GM21528 (cell line): ENCODE measurements around the gene OR8D4.
A peak's percentile ranks its signal among the peaks of the same experiment; 100 is the strongest.
"Not testable (repeated sequence)": the region's sequence is repeated elsewhere in the genome, so short reads cannot be mapped to it uniquely, and the experiment has no call there.

Source experiments
- ATAC-seq: cut with Tn5 transposase; IDR thresholded peaks from one replicate; pipeline ENCODE4 v1.9.1; 2021; ENCODE audit warnings: mild to moderate bottlenecking, moderate library complexity; ENCODE audit not compliant: unreplicated experiment, low FRiP score

Gene OR8D4

DNA sequence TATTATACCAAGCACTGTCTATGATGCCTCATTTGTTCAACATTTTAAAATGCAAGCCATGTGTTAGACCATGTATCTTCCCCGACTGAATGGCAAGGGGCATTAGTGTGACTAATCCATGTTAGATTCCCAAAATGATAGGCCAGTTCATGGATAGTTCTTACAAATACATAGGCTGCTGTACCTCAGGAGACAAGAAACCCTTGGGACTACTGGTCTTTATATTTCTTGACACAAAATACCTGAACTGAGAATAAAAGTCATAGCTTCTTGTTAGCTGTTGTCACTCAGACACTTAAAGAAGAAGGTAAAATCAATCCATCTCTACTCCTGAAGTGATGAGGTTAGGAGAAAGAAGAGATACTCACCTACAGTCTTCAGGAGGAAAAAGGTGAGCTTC is at the start of gene OR8D4:
Gene OR8D4 (plus strand): TSS at position 301 of the 400 bp plus-strand sequence. CDS start 4,265 bp downstream, outside the sequence.
- no peak for ATAC-seq

DNA sequence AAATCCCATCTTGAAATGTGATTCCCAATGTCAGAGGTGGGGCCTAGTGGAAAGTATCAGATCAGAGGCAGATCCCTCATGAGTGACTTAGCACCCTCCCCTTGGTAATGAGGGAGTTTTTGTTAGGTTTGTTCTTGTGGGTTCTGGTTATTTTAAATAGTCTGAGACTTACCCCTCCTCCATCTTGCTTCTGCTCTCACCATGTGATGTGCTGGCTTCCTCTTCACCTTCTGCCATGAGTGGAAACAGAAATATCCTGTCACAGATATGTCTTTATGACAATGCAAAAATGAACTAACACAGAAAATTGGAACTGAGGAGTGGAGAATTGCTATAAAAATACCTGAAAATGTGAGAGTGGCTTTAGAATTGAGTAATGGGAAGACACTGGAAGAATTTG is 49.6 kb upstream of the OR8D4 start:
- no peak for ATAC-seq

DNA sequence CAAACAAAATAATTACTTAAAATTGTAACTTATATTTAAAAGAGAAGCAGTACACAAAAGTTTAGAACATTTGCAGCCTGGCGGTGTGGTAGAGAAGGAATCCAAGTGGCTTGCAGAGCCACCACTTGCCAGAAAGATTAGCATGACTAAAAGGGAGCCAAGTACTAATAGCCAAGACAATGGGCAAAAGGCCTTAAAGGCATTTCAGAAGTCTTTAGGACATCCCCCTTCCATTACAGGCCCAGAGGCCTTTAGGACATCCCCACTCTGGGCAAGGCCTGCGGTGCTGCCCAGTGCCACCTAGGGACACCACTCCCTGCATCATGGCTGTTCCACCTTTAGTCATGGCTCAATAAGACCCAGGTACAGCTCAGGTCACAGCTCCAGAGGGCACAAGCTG is 48.9 kb upstream of the OR8D4 start:
- no peak for ATAC-seq

DNA sequence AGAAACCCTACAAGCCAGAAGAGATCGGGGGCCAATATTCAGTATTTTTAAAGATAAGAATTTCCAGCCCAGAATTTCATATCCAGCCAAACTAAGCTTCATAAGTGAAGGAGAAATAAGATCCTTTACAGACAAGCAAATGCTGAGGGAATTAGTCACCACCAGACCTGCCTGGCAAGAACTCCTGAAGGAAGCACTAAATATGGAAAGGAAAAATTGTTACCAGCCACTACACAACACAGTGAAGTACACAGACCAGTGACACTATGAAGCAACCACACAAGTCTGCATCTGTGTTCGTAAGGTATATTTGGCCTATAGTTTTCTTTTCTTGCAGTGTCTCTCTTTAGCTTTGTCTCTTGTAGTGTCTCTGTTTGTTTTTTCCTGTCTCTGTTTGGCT is 45.5 kb upstream of the OR8D4 start:
- no peak for ATAC-seq

DNA sequence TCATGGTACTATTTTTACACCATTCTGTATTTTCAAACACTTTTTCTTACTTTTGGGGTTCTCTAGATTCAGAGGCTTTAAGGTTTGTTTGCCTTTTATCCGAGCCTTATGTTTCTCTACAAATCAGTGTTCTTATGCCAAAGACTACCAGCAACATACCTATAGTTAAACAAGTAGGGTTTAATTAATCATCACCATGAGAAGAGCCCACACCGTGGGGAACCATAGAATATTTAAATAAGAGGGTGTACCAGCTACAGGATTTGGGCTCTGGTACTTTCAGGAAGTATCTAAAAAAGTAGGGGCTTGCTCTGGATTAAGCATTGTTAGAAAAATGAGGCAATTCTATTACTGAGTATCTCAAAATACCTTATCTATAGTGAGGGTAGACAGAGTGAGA is 42.2 kb upstream of the OR8D4 start:
- no peak for ATAC-seq

DNA sequence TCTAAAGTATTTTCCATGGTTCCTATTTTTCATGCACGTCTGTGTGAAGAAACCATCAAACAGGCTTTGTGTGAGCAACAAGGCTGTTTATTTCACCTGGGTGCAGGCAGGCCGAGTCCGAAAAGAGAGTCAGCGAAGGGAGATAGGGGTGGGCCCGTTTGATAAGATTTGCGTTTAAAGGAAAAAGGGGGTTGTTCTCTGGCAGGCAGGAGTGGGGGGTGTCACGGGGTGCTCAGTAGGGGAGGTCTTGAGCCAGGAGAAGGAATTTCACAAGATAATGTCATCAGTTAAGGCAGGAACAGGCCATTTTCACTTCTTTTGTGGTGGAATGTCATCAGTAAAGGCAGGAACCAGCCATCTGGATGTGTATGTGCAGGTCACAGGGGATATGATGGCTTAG is 36.7 kb upstream of the OR8D4 start:
- ATAC-seq = not testable (repeated sequence)

DNA sequence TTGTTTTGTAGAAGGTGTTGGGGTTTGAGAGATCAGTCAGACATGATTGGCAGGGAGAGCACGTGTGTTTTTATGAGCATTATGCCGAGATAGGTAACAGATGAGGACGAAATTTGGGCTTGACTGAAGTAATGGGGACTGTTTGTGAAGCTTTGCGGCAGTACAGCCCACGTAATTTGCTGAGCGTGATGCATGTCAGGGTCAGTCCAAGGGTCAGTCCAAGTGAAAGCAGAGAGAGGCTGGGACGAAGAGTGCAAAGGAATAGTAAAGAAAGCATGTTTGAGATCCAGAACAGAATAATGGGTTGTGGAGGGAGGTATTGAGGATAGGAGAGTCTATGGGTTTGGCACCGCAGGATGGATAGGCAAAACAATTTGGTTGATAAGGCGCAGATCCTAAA is 34.2 kb upstream of the OR8D4 start:
- ATAC-seq = not testable (repeated sequence)

DNA sequence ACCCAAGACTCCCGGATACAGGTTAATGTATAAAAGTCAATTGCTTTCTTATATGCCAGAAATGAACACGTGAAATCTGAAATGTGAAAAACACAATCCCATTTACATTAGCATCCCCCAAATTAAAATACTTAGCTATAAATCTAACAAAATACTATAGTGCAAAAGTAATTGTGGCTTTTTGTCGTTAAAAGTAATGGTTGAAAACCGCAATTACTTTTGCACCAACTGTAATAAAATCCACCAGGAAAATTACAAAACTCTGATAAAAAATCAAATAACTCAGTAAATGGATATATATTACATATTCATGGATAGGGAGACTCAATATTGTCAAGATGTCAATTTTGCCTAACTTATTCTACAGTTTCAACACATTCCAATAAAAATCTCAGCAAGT is 21.1 kb upstream of the OR8D4 start:
- no peak for ATAC-seq

DNA sequence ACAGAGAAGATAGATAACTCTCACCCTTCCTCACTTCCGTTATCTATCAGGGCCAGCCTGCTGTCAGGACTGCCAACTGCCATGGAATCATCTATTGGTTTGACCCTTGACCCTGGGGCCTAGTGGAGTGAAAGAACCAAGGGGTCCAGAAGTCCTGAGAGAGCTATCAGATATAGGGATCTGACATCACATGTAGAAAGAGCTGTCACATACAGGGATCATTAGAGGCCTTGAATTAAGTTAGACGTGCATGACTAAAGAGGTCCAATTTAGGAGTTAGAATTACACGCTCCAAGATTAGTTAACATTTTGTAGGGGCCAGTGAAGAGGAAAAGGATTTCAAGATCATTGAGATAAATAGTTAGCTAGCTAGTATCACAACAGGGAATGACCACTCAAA is 16.4 kb upstream of the OR8D4 start, which contains the start of gene TMEM225:
Gene TMEM225 (minus strand): TSS at position 101 of the 400 bp plus-strand sequence. CDS start 245 bp downstream, outside the sequence.
- no peak for ATAC-seq

DNA sequence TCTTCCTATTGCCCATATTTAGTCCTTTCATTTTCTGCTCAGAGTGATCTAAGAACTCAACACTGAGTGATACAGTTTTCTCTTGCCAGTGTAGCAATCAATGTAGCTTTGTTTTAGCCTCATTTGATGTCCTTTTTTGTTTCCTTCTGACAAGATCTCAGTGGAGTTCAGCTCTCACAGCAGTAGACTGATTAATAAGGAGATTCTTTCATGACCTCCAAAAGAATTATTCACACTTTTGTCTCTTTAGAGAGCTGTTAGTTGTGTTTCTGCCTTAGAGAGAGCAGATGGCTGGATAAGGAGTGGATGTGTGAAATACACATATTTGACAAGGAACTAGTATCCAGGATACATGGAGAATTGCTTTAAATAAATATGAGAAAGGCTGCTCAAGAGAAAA is 9.9 kb upstream of the OR8D4 start:
- ATAC-seq = no peak

DNA sequence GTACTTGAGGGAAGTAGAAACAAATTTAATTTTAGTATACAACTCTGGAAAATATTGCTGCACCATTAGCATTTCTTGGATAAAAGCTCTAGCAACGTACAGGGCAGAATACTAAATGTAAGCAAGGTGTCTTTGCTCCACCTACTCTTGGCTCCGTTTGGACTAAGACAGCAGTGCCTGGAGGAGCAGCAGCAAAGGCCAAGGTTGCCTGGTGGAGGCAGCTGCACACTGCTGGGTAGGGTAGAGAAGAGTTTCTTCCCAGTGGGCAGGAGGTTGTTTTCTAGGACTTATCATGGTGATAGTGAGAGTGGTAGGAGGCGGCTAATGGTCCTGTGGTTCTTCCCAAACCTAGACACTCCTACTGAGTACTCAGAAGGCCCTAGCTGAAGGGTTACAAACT is 2.2 kb upstream of the OR8D4 start:
- ATAC-seq = no peak

DNA sequence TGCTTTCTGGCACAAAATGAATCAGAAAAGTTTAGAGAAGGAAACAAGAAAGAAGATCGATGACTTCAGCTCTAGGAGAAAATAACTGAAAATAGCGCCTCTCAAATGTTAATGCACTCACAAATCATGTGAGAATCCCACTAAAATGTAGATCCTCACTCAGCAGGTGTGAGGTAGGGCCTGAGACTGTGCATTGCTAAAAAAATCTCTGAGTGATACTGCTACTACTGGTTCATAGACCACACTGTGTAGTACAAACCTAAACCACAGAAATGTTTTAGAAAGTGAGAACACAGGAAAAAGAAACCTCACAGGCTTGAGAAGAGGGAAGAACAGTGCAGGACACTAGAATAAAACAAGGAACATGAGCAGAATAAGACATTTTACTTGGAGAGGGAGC is 2.0 kb downstream of the OR8D4 start:
- ATAC-seq = peak; percentile 91

DNA sequence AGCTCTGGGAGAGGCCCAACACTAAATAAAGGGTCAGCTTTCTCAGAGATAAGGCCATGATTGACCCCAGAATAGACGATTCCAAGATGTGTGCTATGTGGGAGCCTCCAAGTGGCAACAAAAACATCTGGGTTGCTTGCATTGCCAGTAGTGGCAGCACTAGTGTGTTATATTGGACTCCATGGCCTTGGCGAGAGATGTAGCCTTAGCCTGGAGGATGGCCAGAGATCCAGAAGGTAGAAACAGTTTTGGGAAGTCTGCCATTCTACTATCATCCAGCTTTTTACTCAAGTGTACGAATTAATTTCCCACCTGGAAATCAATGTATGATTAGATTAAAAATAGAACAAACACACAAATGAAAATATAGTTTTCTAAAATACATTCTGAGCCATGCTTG is 3.0 kb downstream of the OR8D4 start:
- no peak for ATAC-seq

DNA sequence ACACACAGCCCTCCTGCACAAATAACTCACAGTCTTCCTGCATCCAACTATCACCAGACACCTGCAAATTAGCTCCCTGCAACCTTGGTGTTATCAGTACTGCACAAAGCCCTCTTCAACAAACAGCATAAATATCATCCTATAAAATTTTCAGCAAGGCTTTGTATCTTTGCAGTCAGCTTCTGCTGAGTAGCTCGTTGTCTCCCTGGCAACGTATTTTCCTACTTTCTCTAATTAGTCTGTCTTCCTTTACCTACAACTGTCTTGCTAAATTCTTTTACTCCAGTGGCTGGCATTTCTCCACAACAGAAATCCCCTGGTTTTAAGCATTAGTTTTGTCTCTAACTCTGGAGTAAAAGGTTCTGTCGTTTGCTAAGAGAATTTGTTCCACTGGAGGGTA is 3.9 kb downstream of the OR8D4 start:
- ATAC-seq = no peak

DNA sequence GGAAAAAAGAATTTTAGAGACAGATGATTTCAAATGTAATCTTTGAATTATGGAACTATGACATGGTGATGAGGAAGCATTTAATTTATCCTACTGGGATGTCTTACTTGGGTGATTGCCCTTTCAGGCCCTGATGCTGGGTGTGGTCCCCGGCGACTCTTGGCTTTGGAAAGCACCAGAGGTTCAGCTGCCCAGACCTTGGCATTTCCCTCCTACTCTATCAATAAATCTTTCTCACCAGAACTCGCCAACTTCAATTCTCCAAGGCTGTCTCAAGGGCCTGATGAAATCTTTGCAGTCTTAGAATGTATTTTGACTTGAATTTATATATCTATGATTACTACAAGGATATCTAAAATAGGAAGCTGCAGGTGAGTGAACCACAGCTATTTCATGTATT is 19.0 kb downstream of the OR8D4 start:
- no peak for ATAC-seq

DNA sequence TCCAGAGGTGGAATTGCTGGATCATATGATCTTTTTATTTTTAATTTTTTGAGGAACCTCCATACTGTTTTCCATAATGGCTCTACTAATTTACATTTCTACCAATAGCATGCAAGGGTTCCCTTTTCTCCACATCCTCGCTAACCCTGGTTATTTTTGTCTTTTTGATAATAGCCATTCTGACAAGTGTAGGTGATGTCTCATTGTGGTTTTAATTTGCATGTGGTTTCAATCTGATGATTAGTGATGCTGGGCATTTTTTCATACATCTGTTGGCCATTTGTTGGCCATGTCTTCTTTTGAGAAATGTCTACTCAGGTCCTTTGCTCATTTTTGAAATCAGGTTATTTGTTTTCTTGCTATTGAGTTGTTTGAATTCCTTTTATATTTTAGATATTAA is 22.1 kb downstream of the OR8D4 start:
- ATAC-seq = no peak

DNA sequence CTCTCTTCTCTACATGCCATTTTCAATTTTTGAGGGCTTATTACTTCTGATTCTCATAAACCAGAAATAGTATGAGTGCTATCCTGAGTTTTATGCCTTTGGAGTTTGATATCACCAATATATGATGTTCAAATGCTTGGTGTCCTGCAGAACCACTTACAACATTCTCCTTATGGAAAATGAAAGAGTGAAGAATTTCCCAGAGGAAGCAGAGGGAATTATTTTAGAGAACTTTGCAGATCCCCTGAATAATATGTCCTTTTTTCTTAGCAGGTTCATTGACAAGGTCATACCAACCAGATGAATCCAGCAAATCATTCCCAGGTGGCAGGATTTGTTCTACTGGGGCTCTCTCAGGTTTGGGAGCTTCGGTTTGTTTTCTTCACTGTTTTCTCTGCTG is 37.4 kb downstream of the OR8D4 start, which contains the start of gene OR4D5:
Gene OR4D5 (plus strand): TSS at position 301 of the 400 bp plus-strand sequence. CDS start 0 bp downstream, at position 301.
- ATAC-seq = no peak

DNA sequence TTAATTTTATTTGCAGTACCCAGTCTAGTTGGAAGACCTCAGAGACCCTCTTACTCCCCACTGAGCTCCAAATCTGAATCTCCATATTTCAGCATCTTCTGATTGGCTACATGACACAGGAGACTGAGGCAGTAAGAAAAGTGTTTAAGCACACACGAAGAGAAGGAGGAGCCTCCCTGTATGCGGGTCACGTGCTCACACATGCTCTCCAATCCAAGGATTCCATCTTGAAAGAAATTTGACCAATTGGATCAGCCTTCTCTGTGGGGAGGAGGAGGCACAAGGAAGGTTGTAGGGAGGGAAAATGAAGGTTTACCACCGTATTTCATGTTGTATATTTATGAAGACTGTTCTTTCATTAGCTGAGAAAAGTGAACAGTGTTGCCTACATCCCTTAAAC is 40.4 kb downstream of the OR8D4 start:
- ATAC-seq = no peak

DNA sequence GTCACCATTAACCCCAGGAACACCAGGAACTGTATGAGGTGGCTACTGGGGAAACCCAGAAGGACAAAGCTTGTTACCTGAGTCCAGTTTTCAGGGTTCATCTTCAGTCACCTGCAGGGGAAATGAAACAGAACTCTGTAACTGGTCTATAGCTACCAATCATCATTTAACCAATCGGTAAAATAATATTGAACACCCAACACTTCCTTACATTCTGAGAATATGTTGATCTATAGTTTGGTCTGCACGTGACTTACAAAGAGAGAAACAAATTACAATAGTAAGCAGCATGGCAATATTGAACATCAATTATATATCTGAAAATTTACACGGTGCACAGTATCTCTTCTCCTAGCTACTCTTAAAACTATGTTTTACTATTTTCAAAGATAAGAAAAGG is 41.8 kb downstream of the OR8D4 start, which contains the start of gene OR6T1:
Gene OR6T1 (minus strand): TSS at position 101 of the 400 bp plus-strand sequence. CDS start 0 bp downstream, at position 101.
- no peak for ATAC-seq

DNA sequence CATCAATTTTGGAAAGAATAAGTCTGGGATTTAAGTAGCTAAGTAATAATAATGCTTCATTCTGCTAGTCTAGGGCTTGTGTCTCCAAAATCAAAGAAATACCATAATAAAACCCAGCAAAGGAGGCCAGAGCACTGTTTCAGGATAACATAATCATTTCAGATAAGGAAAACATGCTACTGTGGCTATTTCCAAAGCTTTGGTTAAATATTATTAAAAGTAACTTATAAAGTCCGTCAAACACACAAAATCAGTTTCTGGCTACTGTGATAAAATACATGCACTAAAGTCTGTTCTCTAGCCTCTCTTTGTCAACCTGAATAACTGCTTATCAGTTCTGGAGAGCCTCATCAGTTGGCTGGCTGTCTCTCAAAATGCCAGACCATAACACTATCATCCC is 43.2 kb downstream of the OR8D4 start:
- no peak for ATAC-seq

DNA sequence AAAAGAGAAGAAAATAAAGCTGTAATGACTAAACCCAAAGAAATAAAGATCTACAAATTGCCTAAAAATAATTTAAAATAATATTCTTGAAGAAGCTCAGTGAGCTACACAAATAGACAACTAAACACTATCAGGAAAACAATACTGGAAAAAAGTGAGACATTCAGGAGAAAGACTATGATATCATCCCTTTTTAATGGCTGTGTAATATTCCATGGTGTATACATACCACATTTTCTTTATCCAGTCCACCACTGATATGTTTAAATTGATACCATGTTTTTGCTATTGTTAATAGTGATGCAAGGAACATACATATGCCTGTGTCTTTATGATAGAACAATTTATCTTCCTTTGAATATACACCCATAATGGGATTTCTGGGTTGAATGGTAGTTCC is 54.8 kb downstream of the OR8D4 start:
- ATAC-seq = no peak
